T-helper 2 cell treated with Interferon-gamma antibody and Interleukin-4, amounts not matched to agents 5 μg/mL and 100 μg/mL, for 36 hours (primary cell): ENCODE results near the gene RHEB.

Experiments
- DNase-seq: peaks from one replicate; pipeline ENCODE4 v3.0.0; 2021; ENCODE audit warnings: low spot score
- H3K27ac Mint-ChIP-seq: one replicate; pipeline ENCODE4 v1.8.0; 2021; ENCODE audit warnings: mild to moderate bottlenecking, mixed read lengths
- H3K27me3 Mint-ChIP-seq: one replicate; pipeline ENCODE4 v1.8.0; 2021; ENCODE audit warnings: low read depth, mixed read lengths
- H3K36me3 Mint-ChIP-seq: one replicate; pipeline ENCODE4 v1.8.0; 2021; ENCODE audit warnings: low read depth, mixed read lengths
- H3K4me1 Mint-ChIP-seq: one replicate; pipeline ENCODE4 v1.8.0; 2021; ENCODE audit warnings: low read depth, mixed read lengths
- H3K4me3 Mint-ChIP-seq: one replicate; pipeline ENCODE4 v1.8.0; 2022; ENCODE audit warnings: mild to moderate bottlenecking, moderate library complexity, mixed read lengths
- H3K9me3 Mint-ChIP-seq: one replicate; pipeline ENCODE4 v1.8.0; 2021; ENCODE audit warnings: mixed read lengths

The RHEB gene

GRCh38 chr7:151517601-151518104, 2.0 kb downstream of the RHEB start:
- Mint-ChIP-seq H3K9me3 (no peaks in the 10 kb centered on the region), H3K36me3 (peaks cover 26% of the 10 kb centered on the region), H3K27ac (peak overlapping the region; percentile 91), H3K4me3 (peak overlapping the region; percentile 96), H3K27me3 (no peaks in the 10 kb centered on the region), H3K4me1 (peaks cover 38% of the 10 kb centered on the region)
- DNase-seq = no peak

GRCh38 chr7:151515276-151515565, 4.5 kb downstream of the RHEB start:
- H3K27me3 Mint-ChIP-seq = no peaks in the 10 kb centered on the region
- H3K4me1 Mint-ChIP-seq = peaks cover 47% of the 10 kb centered on the region
- DNase-seq = no peak
- H3K27ac Mint-ChIP-seq = no peak overlapping the region
- H3K36me3 Mint-ChIP-seq = peaks cover 28% of the 10 kb centered on the region
- no peaks in the 10 kb centered on the region for H3K9me3 Mint-ChIP-seq
- no peak overlapping the region for H3K4me3 Mint-ChIP-seq

- H3K27ac Mint-ChIP-seq = no peak overlapping the region
- no peaks in the 10 kb centered on the region for H3K9me3 Mint-ChIP-seq
- peaks cover 28% of the 10 kb centered on the region for H3K36me3 Mint-ChIP-seq
- DNase-seq = no peak
- H3K4me1 Mint-ChIP-seq = peaks cover 51% of the 10 kb centered on the region
- no peaks in the 10 kb centered on the region for H3K27me3 Mint-ChIP-seq
- no peak overlapping the region for H3K4me3 Mint-ChIP-seq
Observed at GRCh38 chr7:151514461-151515275, 5.0 kb downstream of the RHEB start.

- H3K4me3 Mint-ChIP-seq = no peak overlapping the region
- H3K9me3 Mint-ChIP-seq = no peaks in the 10 kb centered on the region
Observed at GRCh38 chr7:151513133-151513532, 6.6 kb downstream of the RHEB start.

GRCh38 chr7:151512353-151512752, 7.3 kb downstream of the RHEB start:
- peaks cover 55% of the 10 kb centered on the region for H3K4me1 Mint-ChIP-seq
- H3K9me3 Mint-ChIP-seq = no peaks in the 10 kb centered on the region
- H3K27ac Mint-ChIP-seq = no peak overlapping the region
- peaks cover 24% of the 10 kb centered on the region for H3K36me3 Mint-ChIP-seq
- H3K4me3 Mint-ChIP-seq = no peak overlapping the region
- H3K27me3 Mint-ChIP-seq = no peaks in the 10 kb centered on the region
- DNase-seq = no peak

More at GRCh38 chr7:151513133-151513532, 6.6 kb downstream of the RHEB start:
- Mint-ChIP-seq H3K4me1 (peaks cover 55% of the 10 kb centered on the region), H3K27me3 (no peaks in the 10 kb centered on the region), H3K27ac (no peak overlapping the region), H3K36me3 (peaks cover 30% of the 10 kb centered on the region)
- DNase-seq = no peak

- Mint-ChIP-seq H3K4me3 (no peak overlapping the region), H3K27ac (no peak overlapping the region), H3K36me3 (peaks cover 23% of the 10 kb centered on the region), H3K4me1 (peaks cover 54% of the 10 kb centered on the region), H3K27me3 (no peaks in the 10 kb centered on the region), H3K9me3 (no peaks in the 10 kb centered on the region)
- DNase-seq = no peak
Observed at GRCh38 chr7:151511946-151512345, 7.7 kb downstream of the RHEB start.

GRCh38 chr7:151511270-151511669, 8.4 kb downstream of the RHEB start:
- DNase-seq = no peak
- Mint-ChIP-seq H3K9me3 (no peaks in the 10 kb centered on the region), H3K4me1 (peaks cover 49% of the 10 kb centered on the region), H3K27me3 (no peaks in the 10 kb centered on the region), H3K4me3 (no peak overlapping the region), H3K36me3 (peaks cover 23% of the 10 kb centered on the region), H3K27ac (no peak overlapping the region)

- Mint-ChIP-seq H3K27me3 (no peaks in the 10 kb centered on the region), H3K27ac (peak overlapping the region; percentile 26), H3K9me3 (no peaks in the 10 kb centered on the region), H3K36me3 (peaks cover 16% of the 10 kb centered on the region), H3K4me1 (peaks cover 45% of the 10 kb centered on the region), H3K4me3 (no peak overlapping the region)
- no peak for DNase-seq
Observed at GRCh38 chr7:151509670-151510333, 9.9 kb downstream of the RHEB start.

GRCh38 chr7:151508991-151509390, 10.7 kb downstream of the RHEB start:
- no peak for DNase-seq
- Mint-ChIP-seq H3K4me1 (peaks cover 44% of the 10 kb centered on the region), H3K27me3 (no peaks in the 10 kb centered on the region), H3K4me3 (no peak overlapping the region), H3K27ac (no peak overlapping the region), H3K9me3 (no peaks in the 10 kb centered on the region), H3K36me3 (peaks cover 10% of the 10 kb centered on the region)

- Mint-ChIP-seq H3K36me3 (peaks cover 8% of the 10 kb centered on the region), H3K4me3 (no peak overlapping the region), H3K4me1 (peaks cover 40% of the 10 kb centered on the region), H3K27ac (no peak overlapping the region), H3K27me3 (no peaks in the 10 kb centered on the region), H3K9me3 (no peaks in the 10 kb centered on the region)
- DNase-seq = no peak
Observed at GRCh38 chr7:151507806-151508205, 11.9 kb downstream of the RHEB start.

GRCh38 chr7:151506901-151507382, 12.8 kb downstream of the RHEB start:
- no peak for DNase-seq
- Mint-ChIP-seq H3K36me3 (peaks cover 8% of the 10 kb centered on the region), H3K27me3 (no peaks in the 10 kb centered on the region), H3K27ac (no peak overlapping the region), H3K9me3 (no peaks in the 10 kb centered on the region), H3K4me1 (peaks cover 35% of the 10 kb centered on the region), H3K4me3 (no peak overlapping the region)

GRCh38 chr7:151505836-151506468, 13.7 kb downstream of the RHEB start:
- Mint-ChIP-seq H3K9me3 (no peaks in the 10 kb centered on the region), H3K27ac (no peak overlapping the region), H3K4me3 (no peak overlapping the region), H3K36me3 (peaks cover 8% of the 10 kb centered on the region), H3K27me3 (no peaks in the 10 kb centered on the region), H3K4me1 (peaks cover 34% of the 10 kb centered on the region)
- no peak for DNase-seq

GRCh38 chr7:151505433-151505832, 14.3 kb downstream of the RHEB start:
- Mint-ChIP-seq H3K9me3 (no peaks in the 10 kb centered on the region), H3K4me3 (no peak overlapping the region), H3K27me3 (no peaks in the 10 kb centered on the region), H3K27ac (no peak overlapping the region), H3K4me1 (peaks cover 32% of the 10 kb centered on the region), H3K36me3 (peaks cover 8% of the 10 kb centered on the region)
- no peak for DNase-seq

- no peak for DNase-seq
- no peaks in the 10 kb centered on the region for H3K9me3 Mint-ChIP-seq
- H3K4me1 Mint-ChIP-seq = peaks cover 32% of the 10 kb centered on the region
- peaks cover 8% of the 10 kb centered on the region for H3K36me3 Mint-ChIP-seq
- no peaks in the 10 kb centered on the region for H3K27me3 Mint-ChIP-seq
- H3K4me3 Mint-ChIP-seq = no peak overlapping the region
- no peak overlapping the region for H3K27ac Mint-ChIP-seq
Observed at GRCh38 chr7:151504715-151505326, 14.9 kb downstream of the RHEB start.
